ENCODE results near the gene KTN1.

The KTN1 gene

DNA sequence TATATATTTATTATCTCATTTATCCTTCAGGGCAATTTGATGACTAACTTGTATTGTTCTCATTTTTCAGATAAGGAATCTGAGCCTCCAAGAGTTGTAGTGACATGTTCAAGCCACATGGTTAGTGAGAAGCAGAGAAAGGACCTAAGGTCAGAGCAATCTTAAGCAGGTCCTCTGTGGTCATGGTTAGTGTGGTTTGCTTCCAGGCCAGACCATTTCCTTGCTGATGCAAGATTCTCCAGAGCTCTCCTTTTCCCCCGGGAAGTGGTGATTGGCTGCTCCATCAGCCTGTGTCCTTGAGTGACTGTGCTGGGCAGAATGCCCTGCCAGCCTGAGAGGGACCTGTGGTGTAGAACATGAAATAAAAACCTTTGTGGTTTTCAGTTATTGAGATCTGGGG is 141.3 kb downstream of the KTN1 start:
- no peak for DNase-seq

DNA sequence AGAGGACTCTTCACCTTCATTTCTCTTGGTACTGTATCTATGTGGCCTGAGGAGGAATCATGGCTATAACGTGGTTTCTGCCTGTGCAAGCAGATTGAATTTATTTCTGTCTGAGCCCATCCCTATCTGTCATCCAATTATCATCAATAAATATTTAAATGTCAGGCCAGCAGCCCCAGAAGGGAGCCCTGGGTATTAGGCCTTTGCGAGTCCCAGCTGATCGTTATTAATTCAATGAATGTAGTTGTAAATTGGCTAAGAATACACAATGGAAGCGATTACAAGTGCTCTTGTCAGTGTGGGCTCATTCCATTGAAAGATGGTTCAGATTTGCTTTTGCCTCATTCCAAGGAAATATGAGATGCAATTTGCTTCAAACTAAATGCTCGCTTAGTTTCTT is 142.0 kb downstream of the KTN1 start:
- DNase-seq = no peak

- no peak for DNase-seq
Observed at GRCh38 chr14:55724736-55725135, 144.7 kb downstream of the KTN1 start.

DNA sequence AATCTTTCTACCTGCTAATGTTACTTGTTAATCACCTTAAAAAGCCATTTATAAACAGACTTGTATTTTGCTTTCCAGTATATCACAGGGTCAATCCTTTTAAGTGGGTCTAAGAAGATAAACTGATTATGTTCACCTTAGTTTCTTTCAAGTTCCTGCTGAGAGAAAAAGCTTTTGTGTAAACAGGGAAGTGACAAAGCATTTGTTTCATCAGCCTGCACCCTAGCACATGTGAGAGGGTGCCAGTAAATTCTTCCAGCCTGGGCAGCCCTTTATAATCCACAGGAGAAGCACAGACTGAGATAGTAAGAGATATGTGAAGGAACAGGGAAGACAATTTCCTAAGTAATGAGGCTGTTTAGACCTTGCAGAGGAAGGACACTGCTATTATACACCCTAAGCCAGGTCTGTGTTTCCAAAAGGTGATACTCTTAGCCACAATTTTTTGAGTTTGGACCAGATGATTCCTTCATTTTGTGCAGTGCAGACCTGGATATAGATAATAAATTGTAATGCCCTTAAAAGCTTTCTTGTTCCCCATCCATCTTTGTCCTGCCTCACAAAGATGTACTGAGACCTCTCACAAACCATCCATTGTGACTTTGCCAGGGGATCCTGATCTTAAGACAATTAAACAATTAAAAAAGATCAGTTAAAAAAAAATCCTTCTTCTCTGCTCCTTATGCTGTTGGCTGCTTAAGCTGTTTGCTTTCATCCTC is 150.7 kb downstream of the KTN1 start:
- no peak for DNase-seq

- no peak for DNase-seq
Observed at GRCh38 chr14:55731311-55731872, 151.4 kb downstream of the KTN1 start.

- peak; percentile 69 for DNase-seq
Observed at GRCh38 chr14:55731881-55732498, 152.0 kb downstream of the KTN1 start.

GRCh38 chr14:55733599-55733998 is 153.6 kb downstream of the KTN1 start:
- DNase-seq = no peak

Data from activated CD8-positive, alpha-beta memory T cell treated with anti-CD3 and anti-CD28 coated beads for 24 hours (primary cell).